Measurements from ENCODE around the gene SLC25A33.

Gene SLC25A33

DNA sequence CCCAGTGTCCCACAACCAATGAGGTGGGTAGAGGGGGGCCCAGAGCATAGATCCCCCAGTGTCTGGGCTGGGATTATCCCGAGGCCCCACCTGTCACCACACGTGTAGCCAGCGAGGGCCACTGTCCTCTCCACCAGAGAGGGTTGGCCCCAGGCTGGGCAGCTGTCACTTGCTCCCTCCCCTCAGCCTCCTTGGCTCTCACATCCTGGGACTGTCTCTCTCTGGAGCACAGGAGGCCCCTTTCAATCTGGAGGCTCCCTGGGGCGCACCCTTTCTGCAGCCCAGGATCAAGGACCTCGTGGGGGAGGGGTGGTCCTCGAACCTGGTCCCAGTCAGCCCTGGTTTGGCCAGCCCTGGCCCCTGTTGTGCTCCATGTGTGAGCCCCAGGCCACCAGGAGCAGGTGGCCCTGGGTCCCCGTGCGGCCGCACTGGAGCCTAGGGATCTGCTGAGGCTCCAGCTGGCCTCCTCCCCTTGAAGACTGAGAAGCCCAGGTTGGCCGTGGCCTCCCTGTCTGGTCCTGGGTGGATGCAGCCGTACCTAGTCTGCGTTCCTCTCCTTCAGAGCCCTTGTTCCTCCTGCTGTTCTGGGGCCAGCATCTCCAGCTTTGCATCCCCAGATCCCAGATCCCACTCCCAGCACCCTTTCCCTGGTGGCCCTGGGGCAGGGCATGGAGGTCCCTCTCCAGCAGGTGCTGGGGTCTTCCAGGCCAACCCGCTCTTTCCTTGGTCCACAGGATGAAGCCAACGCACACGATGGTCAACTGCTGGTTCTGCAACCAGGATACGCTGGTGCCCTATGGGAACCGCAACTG, 56.1 kb downstream of the SLC25A33 start:
- Histone ChIP-seq H3K4me2 (ENCODE audit: insufficient read depth, low read length) (no peak overlapping the region), H3K9ac (ENCODE audit: low read depth, low read length) (no peak overlapping the region), H3K9me3 (ENCODE audit: insufficient read depth, low read length, severe bottlenecking) (no peaks in the 10 kb centered on the region), H4K20me1 (ENCODE audit: insufficient read depth, low read length) (peaks cover 81% of the 10 kb centered on the region), H3K4me1 (ENCODE audit: insufficient read depth, low read length) (peaks cover 41% of the 10 kb centered on the region), H3K79me2 (ENCODE audit: insufficient read depth, low read length) (peaks cover 73% of the 10 kb centered on the region), H3K4me3 (ENCODE audit: low read depth in 1 of 2, low read length in 2 of 2) (no peak overlapping the region), H2AFZ (ENCODE audit: low read depth, low read length) (no peak overlapping the region), H3K36me3 (ENCODE audit: insufficient read depth, low read length) (peaks cover 64% of the 10 kb centered on the region), H3K27me3 (ENCODE audit: insufficient read depth, low read length, poor library complexity) (no peaks in the 10 kb centered on the region), H3K27ac (ENCODE audit: low read length) (no peak overlapping the region)
- no peak for ATAC-seq (ENCODE audit: insufficient read depth, low read depth)
- DNase-seq = no peak
- TF ChIP-seq, protein P1, sequence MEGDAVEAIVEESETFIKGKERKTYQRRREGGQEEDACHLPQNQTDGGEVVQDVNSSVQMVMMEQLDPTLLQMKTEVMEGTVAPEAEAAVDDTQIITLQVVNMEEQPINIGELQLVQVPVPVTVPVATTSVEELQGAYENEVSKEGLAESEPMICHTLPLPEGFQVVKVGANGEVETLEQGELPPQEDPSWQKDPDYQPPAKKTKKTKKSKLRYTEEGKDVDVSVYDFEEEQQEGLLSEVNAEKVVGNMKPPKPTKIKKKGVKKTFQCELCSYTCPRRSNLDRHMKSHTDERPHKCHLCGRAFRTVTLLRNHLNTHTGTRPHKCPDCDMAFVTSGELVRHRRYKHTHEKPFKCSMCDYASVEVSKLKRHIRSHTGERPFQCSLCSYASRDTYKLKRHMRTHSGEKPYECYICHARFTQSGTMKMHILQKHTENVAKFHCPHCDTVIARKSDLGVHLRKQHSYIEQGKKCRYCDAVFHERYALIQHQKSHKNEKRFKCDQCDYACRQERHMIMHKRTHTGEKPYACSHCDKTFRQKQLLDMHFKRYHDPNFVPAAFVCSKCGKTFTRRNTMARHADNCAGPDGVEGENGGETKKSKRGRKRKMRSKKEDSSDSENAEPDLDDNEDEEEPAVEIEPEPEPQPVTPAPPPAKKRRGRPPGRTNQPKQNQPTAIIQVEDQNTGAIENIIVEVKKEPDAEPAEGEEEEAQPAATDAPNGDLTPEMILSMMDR (IDR thresholded peaks at IDR 0.05; ENCODE audit: borderline replicate concordance, extremely low read depth, low read length, poor library complexity, severe bottlenecking) = no peak
- no peak for TF ChIP-seq EZH2 (IDR thresholded peaks at IDR 0.05; ENCODE audit: borderline replicate concordance, low read depth, low read length, severe bottlenecking)

DNA sequence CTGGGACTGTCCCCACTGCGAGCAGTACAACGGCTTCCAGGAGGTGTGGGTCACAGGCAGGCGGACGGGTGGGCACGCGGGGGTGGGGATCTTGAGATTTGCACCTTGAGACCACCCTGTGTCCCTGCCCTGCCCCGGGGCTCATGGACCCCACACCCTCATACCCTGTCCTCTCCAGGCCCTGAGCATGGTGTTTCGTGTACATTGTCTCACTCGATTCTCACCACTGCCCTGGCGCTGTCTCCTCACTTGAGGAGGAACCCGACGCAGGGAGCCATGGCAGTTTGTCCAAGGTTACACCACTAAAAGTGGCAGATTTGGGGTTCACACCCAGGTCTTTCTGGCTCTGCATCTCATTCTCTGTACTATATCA, 56.7 kb downstream of the SLC25A33 start:
- H3K27me3 ChIP-seq (ENCODE audit: insufficient read depth, low read length, poor library complexity) = no peaks in the 10 kb centered on the region
- H3K4me1 ChIP-seq (ENCODE audit: insufficient read depth, low read length) = peaks cover 35% of the 10 kb centered on the region
- no peaks in the 10 kb centered on the region for H3K9me3 ChIP-seq (ENCODE audit: insufficient read depth, low read length, severe bottlenecking)
- no peak overlapping the region for H2AFZ ChIP-seq (ENCODE audit: low read depth, low read length)
- no peak overlapping the region for H3K4me3 ChIP-seq (ENCODE audit: low read depth in 1 of 2, low read length in 2 of 2)
- no peak for DNase-seq
- H3K9ac ChIP-seq (ENCODE audit: low read depth, low read length) = no peak overlapping the region
- H3K4me2 ChIP-seq (ENCODE audit: insufficient read depth, low read length) = no peak overlapping the region
- no peak overlapping the region for H3K27ac ChIP-seq (ENCODE audit: low read length)
- peaks cover 64% of the 10 kb centered on the region for H3K36me3 ChIP-seq (ENCODE audit: insufficient read depth, low read length)
- H4K20me1 ChIP-seq (ENCODE audit: insufficient read depth, low read length) = peaks cover 79% of the 10 kb centered on the region
- ATAC-seq (ENCODE audit: insufficient read depth, low read depth) = no peak
- peaks cover 67% of the 10 kb centered on the region for H3K79me2 ChIP-seq (ENCODE audit: insufficient read depth, low read length)
- TF ChIP-seq, protein P1 (IDR thresholded peaks at IDR 0.05; ENCODE audit: borderline replicate concordance, extremely low read depth, low read length, poor library complexity, severe bottlenecking) = no peak
- no peak for TF ChIP-seq EZH2 (IDR thresholded peaks at IDR 0.05; ENCODE audit: borderline replicate concordance, low read depth, low read length, severe bottlenecking)

DNA sequence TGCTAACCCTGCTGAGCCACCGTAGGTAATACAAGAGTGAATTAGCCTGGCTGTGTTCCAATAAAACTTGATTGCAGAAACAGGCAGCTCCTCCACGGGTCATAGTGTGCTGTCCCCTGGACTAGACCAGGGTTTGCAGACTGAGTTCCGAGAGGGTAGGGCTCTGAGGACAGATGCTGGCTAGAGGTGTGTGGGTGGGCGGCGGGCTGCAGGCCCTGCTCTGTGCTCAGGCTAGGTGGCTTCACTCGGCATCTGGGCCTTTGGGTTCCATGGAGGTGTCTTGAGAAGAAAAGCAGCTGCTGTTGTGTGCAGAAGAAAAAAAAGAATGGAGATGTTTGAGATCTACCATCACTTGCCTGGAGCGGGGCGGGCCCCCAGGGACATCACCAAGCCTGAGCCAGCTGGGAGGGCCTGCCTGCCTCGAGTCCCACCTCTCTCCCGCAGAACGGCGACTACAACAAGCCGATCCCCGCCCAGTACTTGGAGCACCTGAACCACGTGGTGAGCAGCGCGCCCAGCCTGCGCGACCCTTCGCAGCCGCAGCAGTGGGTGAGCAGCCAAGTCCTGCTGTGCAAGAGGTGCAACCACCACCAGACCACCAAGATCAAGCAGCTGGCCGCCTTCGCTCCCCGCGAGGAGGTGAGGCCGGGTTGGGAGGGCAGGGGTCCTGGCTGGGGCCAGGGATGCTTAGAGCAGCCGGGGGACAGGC, 57.3 kb downstream of the SLC25A33 start:
- no peaks in the 10 kb centered on the region for H3K9me3 ChIP-seq (ENCODE audit: insufficient read depth, low read length, severe bottlenecking)
- H3K27ac ChIP-seq (ENCODE audit: low read length) = no peak overlapping the region
- H3K4me3 ChIP-seq (ENCODE audit: low read depth in 1 of 2, low read length in 2 of 2) = no peak overlapping the region
- no peak for DNase-seq
- no peak for ATAC-seq (ENCODE audit: insufficient read depth, low read depth)
- H3K36me3 ChIP-seq (ENCODE audit: insufficient read depth, low read length) = peaks cover 64% of the 10 kb centered on the region
- no peaks in the 10 kb centered on the region for H3K27me3 ChIP-seq (ENCODE audit: insufficient read depth, low read length, poor library complexity)
- no peak overlapping the region for H3K4me2 ChIP-seq (ENCODE audit: insufficient read depth, low read length)
- H2AFZ ChIP-seq (ENCODE audit: low read depth, low read length) = no peak overlapping the region
- no peak overlapping the region for H3K9ac ChIP-seq (ENCODE audit: low read depth, low read length)
- H3K4me1 ChIP-seq (ENCODE audit: insufficient read depth, low read length) = peaks cover 29% of the 10 kb centered on the region
- peaks cover 61% of the 10 kb centered on the region for H3K79me2 ChIP-seq (ENCODE audit: insufficient read depth, low read length)
- TF ChIP-seq, protein P1 (IDR thresholded peaks at IDR 0.05; ENCODE audit: borderline replicate concordance, extremely low read depth, low read length, poor library complexity, severe bottlenecking) = no peak
- TF ChIP-seq EZH2 (IDR thresholded peaks at IDR 0.05; ENCODE audit: borderline replicate concordance, low read depth, low read length, severe bottlenecking) = no peak
- peaks cover 76% of the 10 kb centered on the region for H4K20me1 ChIP-seq (ENCODE audit: insufficient read depth, low read length)

All from DND-41 (cell line).